OCI-LY3 (cell line): ENCODE data around the gene CHDH.

Source experiments
- CTCF ChIP-seq: fragments of 200-600, 300-600 bp; sonication (generic); IDR thresholded peaks from 2 replicates; pipeline ENCODE4 v1.5.1; 2014; ENCODE audit warnings: antibody characterized with exemption, low read length, low read depth
- EZH2phosphoT487 ChIP-seq: fragments of 200-600 bp; shearing (Covaris generic); IDR thresholded peaks from 2 replicates; pipeline ENCODE4 v1.6.1; 2018; ENCODE audit warnings: antibody characterized with exemption, mixed run types, low read depth

GRCh38 chr3:53885239-53885638, 39.0 kb upstream of the CHDH start:
- no peak for TF ChIP-seq CTCF
- TF ChIP-seq EZH2phosphoT487 = no peak
